HG03521 (cell line): ENCODE data around the gene CDK19.
A peak's percentile ranks its signal among the peaks of the same experiment; 100 is the strongest.
"Not testable (repeated sequence)": the region's sequence is repeated elsewhere in the genome, so short reads cannot be mapped to it uniquely, and the experiment has no call there.

Source experiments
- ATAC-seq: cut with Tn5 transposase; IDR thresholded peaks from one replicate; pipeline ENCODE4 v1.9.1; 2021; ENCODE audit warnings: mild to moderate bottlenecking, moderate library complexity; ENCODE audit not compliant: unreplicated experiment

The CDK19 gene

GRCh38 chr6:110815411-110816409 lies at the start of gene CDK19:
TSS of gene CDK19 (minus strand) at chr6:110815469. CDS start at chr6:110815136, 333 bp downstream.
- ATAC-seq, result peak; percentile 69

DNA sequence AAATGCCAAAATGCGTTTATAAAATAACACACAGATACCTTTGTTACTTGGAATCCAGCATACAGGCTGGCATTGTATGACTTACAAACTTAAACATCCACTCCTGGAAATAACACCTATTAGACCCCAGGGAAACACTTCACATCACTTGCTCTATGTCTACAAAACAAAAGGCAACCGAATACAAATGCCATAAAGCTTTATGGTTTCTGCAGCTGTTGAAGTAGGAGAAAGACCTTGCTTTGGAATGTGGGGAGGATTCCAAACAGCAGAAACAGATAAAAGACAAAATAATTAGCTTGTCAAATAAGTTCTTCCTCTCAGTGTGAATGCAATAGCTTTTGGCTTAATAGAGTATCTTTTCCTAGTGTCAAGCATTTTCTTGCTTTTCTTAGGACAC lies 49.6 kb upstream of the CDK19 start:
- ATAC-seq, result no peak

GRCh38 chr6:110859335-110859792 lies 44.1 kb upstream of the CDK19 start:
- ATAC-seq, result no peak

GRCh38 chr6:110858562-110859214 lies 43.4 kb upstream of the CDK19 start:
- ATAC-seq, result no peak

GRCh38 chr6:110858016-110858415 lies 42.7 kb upstream of the CDK19 start:
- no peak for ATAC-seq

DNA sequence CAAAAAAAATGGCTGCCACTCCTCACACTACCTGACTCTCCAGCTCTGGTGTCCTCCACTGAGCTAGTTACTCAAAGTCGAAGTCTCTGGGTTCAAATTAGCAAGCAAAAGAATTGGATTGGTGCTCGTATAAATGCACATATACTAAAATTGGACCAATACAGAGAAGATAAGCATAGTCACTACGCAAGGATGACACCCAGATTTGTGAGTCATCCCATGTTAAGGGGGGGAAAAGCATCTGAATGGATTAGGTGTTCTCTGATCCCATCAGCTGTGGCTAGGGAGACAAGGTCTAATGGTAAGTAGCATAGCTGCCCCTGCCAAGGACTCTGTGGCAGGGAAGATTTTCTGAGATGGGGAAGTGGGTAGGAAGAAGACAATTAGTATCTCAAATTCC lies 41.0 kb upstream of the CDK19 start:
- no peak for ATAC-seq

DNA sequence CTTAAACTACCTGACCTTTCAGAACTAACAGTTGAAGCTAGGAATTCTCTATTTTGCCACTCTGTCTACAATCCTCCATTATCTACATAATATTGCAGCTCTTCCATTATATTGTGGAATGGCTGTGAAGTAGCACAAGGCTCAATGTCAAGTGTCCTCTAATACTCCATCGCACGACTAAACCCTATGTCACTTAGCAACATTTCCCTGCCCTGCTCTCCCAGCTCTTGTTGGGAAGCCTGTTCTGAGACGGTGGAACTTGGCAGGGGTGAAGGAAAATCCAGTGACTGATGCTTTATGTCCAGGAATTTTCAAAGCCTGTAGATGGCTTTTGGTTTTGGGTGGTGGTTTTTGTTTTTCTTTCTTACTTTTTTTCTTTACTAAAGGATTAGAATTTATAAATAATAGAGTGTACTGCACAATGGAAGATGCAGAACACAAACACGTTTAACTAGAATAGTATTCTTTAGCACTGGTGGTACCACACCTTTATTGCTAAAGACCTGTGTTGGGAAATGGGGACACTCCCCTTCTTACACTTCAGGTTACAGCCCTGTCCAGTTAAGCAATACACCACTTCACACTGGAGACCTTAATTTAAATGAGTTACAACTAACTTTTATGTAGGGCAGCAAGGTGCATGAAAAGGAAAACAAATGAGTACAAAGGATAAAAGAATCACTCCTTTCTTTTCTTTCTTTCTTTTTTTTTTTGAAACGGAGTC lies 38.6 kb upstream of the CDK19 start:
- ATAC-seq, result no peak

- no peak for ATAC-seq
These were observed 37.5 kb upstream of the CDK19 start for GRCh38 chr6:110852773-110853172.

DNA sequence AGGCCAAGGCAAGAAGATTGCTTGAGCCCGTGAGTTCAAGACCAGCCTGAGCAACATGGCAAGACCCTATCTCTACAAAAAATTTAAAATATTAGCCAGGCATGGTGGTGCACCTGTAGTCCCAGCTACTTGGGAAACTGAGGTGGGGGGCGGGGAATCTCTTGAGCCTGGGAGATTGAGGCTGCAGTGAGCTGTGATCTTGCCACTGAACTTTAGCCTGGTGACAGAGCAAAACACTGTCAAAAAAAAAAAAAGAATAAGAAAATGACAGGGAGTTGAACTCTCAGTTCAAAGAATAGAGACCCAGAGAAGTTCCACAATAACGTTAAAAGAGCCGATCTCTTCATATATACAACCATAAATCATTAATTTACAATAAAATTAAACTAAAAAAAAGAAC lies 34.5 kb upstream of the CDK19 start:
- no peak for ATAC-seq

DNA sequence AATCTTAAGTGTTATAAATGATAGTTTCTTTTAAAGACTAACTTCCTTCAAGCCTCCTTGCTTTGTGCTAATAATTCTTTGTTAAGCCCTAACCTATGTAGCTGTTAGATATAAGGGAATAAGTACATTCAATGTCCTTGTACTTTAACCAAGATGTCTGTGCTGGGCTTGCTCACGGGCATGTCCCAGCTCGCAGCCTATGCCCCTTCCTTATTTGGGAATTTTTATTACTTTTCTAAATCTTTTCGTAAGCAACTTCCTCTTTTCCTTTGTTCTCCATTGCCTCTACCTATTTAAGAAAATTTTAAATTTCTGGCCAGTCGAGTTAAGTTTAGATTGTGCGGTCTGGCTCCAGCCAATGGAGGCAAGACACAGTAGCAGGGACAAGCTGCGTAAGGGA lies 26.0 kb upstream of the CDK19 start:
- no peak for ATAC-seq

DNA sequence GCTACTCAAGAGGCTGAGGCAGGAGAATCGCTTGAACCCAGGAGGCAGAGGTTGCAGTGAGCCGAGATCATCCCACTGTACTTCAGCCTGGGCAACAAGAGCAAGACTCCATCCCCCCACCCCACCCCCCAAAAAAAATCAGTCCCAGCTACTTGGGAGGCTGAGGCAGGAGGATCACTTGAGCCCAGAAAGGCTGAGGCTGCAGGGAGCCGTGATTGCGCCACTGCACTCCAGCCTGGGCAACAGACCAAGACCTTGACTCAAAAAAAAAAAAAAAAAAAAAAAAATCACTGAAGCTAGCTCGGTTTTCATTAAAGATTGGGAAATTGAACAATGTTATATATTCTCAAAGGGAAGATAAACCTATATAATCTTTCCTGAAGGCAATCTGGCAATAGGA lies 20.5 kb upstream of the CDK19 start:
- ATAC-seq, result not testable (repeated sequence)

GRCh38 chr6:110833831-110834230 lies 18.6 kb upstream of the CDK19 start:
- no peak for ATAC-seq

DNA sequence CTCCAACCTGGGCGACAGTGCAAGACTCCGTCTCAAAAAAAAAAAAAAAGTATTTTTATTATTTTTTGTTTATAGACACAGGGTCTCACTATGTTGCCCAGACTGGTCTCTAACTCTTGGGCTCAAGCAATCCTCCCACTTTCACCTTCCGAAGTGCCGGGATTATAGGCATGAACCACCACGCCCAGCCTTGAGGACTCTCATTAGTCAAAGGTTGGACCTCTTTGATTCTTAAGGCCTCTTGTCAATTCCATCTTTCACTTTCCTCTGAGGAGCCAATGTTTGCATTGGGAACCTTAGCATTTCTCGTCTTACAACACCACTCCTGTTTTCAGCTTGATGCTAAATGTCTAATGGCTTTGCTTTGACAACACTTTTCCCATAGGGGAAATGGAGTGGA lies 16.1 kb upstream of the CDK19 start:
- ATAC-seq, result no peak

GRCh38 chr6:110828396-110828795 lies 13.1 kb upstream of the CDK19 start:
- ATAC-seq, result no peak

DNA sequence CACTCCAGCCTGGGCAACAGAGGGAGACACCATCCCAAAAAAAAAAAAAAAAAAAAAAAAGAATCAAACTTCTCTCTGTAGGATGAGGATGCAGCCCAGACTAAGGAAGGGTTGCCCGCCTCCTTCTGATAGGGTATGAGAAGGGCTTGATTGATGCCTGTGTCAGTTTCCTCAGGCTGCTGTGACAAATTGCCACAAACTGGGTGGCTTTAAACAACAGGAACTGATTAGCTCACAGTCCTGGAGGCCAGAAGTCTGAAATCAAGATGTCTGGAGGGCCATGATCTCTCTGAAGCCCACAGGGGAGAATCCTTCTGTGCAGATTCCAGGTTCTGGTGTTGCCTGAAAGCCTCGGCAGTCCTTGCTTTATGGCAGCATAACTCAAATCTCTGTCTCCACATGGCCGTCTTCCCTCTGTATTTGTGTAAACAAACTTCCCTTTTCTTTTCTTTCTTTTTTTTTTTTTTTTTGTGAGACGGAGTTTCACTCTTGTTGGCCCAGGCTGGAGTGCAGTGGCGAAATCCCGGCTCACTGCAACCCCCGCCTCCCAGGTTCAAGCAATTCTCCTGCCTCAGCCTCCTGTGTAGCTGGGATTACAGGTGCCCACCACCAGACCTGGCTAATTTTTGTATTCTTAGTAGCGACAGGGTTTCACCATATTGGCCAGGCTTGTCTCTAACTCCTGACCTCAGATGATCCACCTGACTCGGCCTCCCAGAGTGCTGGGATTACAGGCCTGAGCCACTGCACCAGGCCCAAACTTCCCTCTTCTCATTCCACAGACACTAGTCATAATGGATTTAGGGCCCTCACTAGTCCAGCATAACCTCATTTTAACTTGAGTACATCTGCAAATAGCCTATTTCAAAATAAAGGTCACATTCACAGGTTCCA lies 11.2 kb upstream of the CDK19 start:
- ATAC-seq, result no peak

GRCh38 chr6:110823146-110823545 lies 7.9 kb upstream of the CDK19 start:
- ATAC-seq, result no peak

- ATAC-seq, result no peak
These were observed 7.0 kb upstream of the CDK19 start for GRCh38 chr6:110822249-110822648.

- no peak for ATAC-seq
These were observed 1.4 kb upstream of the CDK19 start for GRCh38 chr6:110816677-110817076.

- ATAC-seq, result no peak
These were observed 256 bp downstream of the CDK19 start for GRCh38 chr6:110815015-110815410.
